SK-N-SH treated with all-trans-retinoic acid at 6 μM for 48 hours (cell line): Measurements from ENCODE around the gene BRINP1.

Experiments used
- ATAC-seq: fragments of 200-7000 bp; cut with Tn5 transposase; 3 replicates; pipeline ENCODE4 v1.9.1; 2020; ENCODE audit warnings: mild to moderate bottlenecking, moderate library complexity
- ARNTL ChIP-seq: fragments of 450-650 bp; formaldehyde crosslinking; IDR thresholded peaks from 2 replicates; pipeline ENCODE4 v1.5.0; 2020; ENCODE audit warnings: low read depth, mild to moderate bottlenecking, moderate library complexity, borderline replicate concordance
- BACH2 ChIP-seq: fragments of 250-450 bp; sonication (Bioruptor Pico); IDR thresholded peaks from 2 replicates; pipeline ENCODE4 v1.9.0; 2021; ENCODE audit warnings: mild to moderate bottlenecking, borderline replicate concordance
- CREB5 ChIP-seq: fragments of 250-450 bp; sonication (Bioruptor Pico); IDR thresholded peaks from 2 replicates; pipeline ENCODE4 v1.5.1; 2020; ENCODE audit warnings: low read depth, mild to moderate bottlenecking, moderate library complexity
- CSDC2 ChIP-seq: fragments of 250-450 bp; sonication (Bioruptor Pico); IDR thresholded peaks from 2 replicates; pipeline ENCODE4 v1.5.0; 2020; ENCODE audit warnings: mild to moderate bottlenecking, moderate library complexity
- CSRNP3 ChIP-seq: fragments of 250-450 bp; sonication (Bioruptor Pico); IDR thresholded peaks from 2 replicates; pipeline ENCODE4 v1.5.1; 2021; ENCODE audit warnings: mild to moderate bottlenecking, moderate library complexity
- ESRRG ChIP-seq: fragments of 250-450 bp; sonication (Bioruptor Pico); IDR thresholded peaks from 2 replicates; pipeline ENCODE4 v1.6.1; 2021; ENCODE audit warnings: mild to moderate bottlenecking
- GLIS3 ChIP-seq: fragments of 250-450 bp; sonication (Bioruptor Pico); IDR thresholded peaks from 2 replicates; pipeline ENCODE4 v1.5.0; 2020; ENCODE audit warnings: mild to moderate bottlenecking, moderate library complexity
- ISL1 ChIP-seq: fragments of 250-450 bp; sonication (Bioruptor Pico); IDR thresholded peaks from 2 replicates; pipeline ENCODE4 v2.1.2; 2022; ENCODE audit warnings: mild to moderate bottlenecking, moderate library complexity
- OSR1 ChIP-seq: fragments of 250-450 bp; sonication (Bioruptor Pico); IDR thresholded peaks from 2 replicates; pipeline ENCODE4 v1.8.0; 2022; ENCODE audit warnings: moderate library complexity, mild to moderate bottlenecking, inconsistent platforms
- PATZ1 ChIP-seq: fragments of 250-450 bp; sonication (Bioruptor Pico); IDR thresholded peaks from 2 replicates; pipeline ENCODE4 v1.8.0; 2020; ENCODE audit warnings: mild to moderate bottlenecking, moderate library complexity, borderline replicate concordance
- POU6F1 ChIP-seq: fragments of 250-450 bp; sonication (Bioruptor Pico); IDR thresholded peaks from 2 replicates; pipeline ENCODE4 v1.8.0; 2021; ENCODE audit warnings: low read depth, mild to moderate bottlenecking, moderate library complexity, borderline replicate concordance
- PPARA ChIP-seq: fragments of 250-450 bp; sonication (Bioruptor Pico); IDR thresholded peaks from 2 replicates; pipeline ENCODE4 v1.5.0; 2020; ENCODE audit warnings: mild to moderate bottlenecking, borderline replicate concordance
- RARB ChIP-seq: fragments of 250-450 bp; sonication (Bioruptor Pico); IDR thresholded peaks from 2 replicates; pipeline ENCODE4 v1.8.0; 2021; ENCODE audit warnings: mild to moderate bottlenecking, moderate library complexity
- SNAI2 ChIP-seq: fragments of 250-450 bp; sonication (Bioruptor Pico); IDR thresholded peaks from 2 replicates; pipeline ENCODE4 v1.5.0; 2020; ENCODE audit warnings: mild to moderate bottlenecking, moderate library complexity
- TOX ChIP-seq: fragments of 250-450 bp; sonication (Bioruptor Pico); IDR thresholded peaks from 2 replicates; pipeline ENCODE4 v1.8.0; 2021; ENCODE audit warnings: mild to moderate bottlenecking, moderate library complexity, borderline replicate concordance
- TSHZ2 ChIP-seq: fragments of 250-450 bp; sonication (Bioruptor Pico); IDR thresholded peaks from 2 replicates; pipeline ENCODE4 v1.5.0; 2020; ENCODE audit warnings: mild to moderate bottlenecking, moderate library complexity
- ZC3H10 ChIP-seq: fragments of 250-450 bp; sonication (Bioruptor Pico); IDR thresholded peaks from 2 replicates; pipeline ENCODE4 v1.5.1; 2021; ENCODE audit warnings: mild to moderate bottlenecking, moderate library complexity
- ZFP3 ChIP-seq: fragments of 250-450 bp; sonication (Bioruptor Pico); IDR thresholded peaks from 2 replicates; pipeline ENCODE4 v1.5.0; 2020; ENCODE audit warnings: mild to moderate bottlenecking, moderate library complexity
- ZFP30 ChIP-seq: fragments of 450-650 bp; formaldehyde crosslinking; IDR thresholded peaks from 2 replicates; pipeline ENCODE4 v1.5.0; 2022; ENCODE audit warnings: mild to moderate bottlenecking, moderate library complexity
- ZNF565 ChIP-seq: fragments of 450-650 bp; formaldehyde crosslinking; conservative IDR thresholded peaks from 2 replicates; pipeline ENCODE4 v1.5.0; 2020; ENCODE audit warnings: low read depth, mild to moderate bottlenecking, moderate library complexity
- ZNF70 ChIP-seq: fragments of 450-650 bp; formaldehyde crosslinking; IDR thresholded peaks from 2 replicates; pipeline ENCODE4 v1.5.0; 2020; ENCODE audit warnings: mild to moderate bottlenecking, moderate library complexity
- ZNF8 ChIP-seq: fragments of 450-650 bp; formaldehyde crosslinking; IDR thresholded peaks from 2 replicates; pipeline ENCODE4 v1.5.0; 2020; ENCODE audit warnings: mild to moderate bottlenecking, moderate library complexity

Gene BRINP1

GRCh38 chr9:119153402-119153801 lies 215.8 kb downstream of the BRINP1 start:
- no peak for TF ChIP-seq TSHZ2 (CRISPR knock-in tag)
- no peak for TF ChIP-seq ZNF8 (CRISPR knock-in tag)
- no peak for TF ChIP-seq RARB
- ATAC-seq = no peak

GRCh38 chr9:119148855-119149254 lies 220.4 kb downstream of the BRINP1 start:
- TF ChIP-seq ZNF70 (CRISPR knock-in tag) (no peak), ISL1 (CRISPR knock-in tag) (no peak), ZFP3 (no peak), ESRRG (CRISPR knock-in tag) (no peak), ZNF8 (CRISPR knock-in tag) (no peak)
- no peak for ATAC-seq

GRCh38 chr9:119137479-119137878 lies 231.8 kb downstream of the BRINP1 start:
- TF ChIP-seq ZFP3 = no peak
- TF ChIP-seq ARNTL (CRISPR knock-in tag) = no peak
- TF ChIP-seq TOX (CRISPR knock-in tag) = no peak
- no peak for TF ChIP-seq SNAI2
- TF ChIP-seq ZC3H10 (CRISPR knock-in tag) = no peak
- TF ChIP-seq ZNF565 (CRISPR knock-in tag) = no peak
- no peak for TF ChIP-seq RARB
- ATAC-seq = no peak

GRCh38 chr9:119126040-119126439 lies 243.2 kb downstream of the BRINP1 start:
- ATAC-seq = no peak
- no peak for TF ChIP-seq CSDC2
- no peak for TF ChIP-seq CSRNP3 (CRISPR knock-in tag)

- ATAC-seq = no peak
- TF ChIP-seq SNAI2 (no peak), ZC3H10 (CRISPR knock-in tag) (no peak), BACH2 (CRISPR knock-in tag) (no peak), ARNTL (CRISPR knock-in tag) (no peak), ZNF8 (CRISPR knock-in tag) (no peak), CREB5 (no peak), OSR1 (CRISPR knock-in tag) (no peak), TOX (CRISPR knock-in tag) (no peak), POU6F1 (CRISPR knock-in tag) (no peak), PPARA (CRISPR knock-in tag) (no peak), ZFP30 (CRISPR knock-in tag) (no peak), GLIS3 (no peak), ZFP3 (no peak), PATZ1 (no peak), ZNF565 (CRISPR knock-in tag) (no peak)
Observed at GRCh38 chr9:119121899-119122298, 247.3 kb downstream of the BRINP1 start.
